Activated naive CD8-positive, alpha-beta T cell treated with anti-CD3 and anti-CD28 coated beads, Interleukin-2, amount 10 ng/mL, durations not matched to agents 7 days and 5 days (primary cell): Measurements from ENCODE around the gene CHDH. TPM values are rescaled to one million over a fixed set of nuclear protein-coding genes. Genes with fewer than 3 reads are reported as not detected.

Source experiments
- ATAC-seq: fragments of 150-1000 bp; cut with Tn5 transposase; one replicate; pipeline ENCODE4 v1.10.0; 2021; ENCODE audit warnings: low read depth, moderate library complexity
- POLR2A ChIA-PET: fragments of 350-600 bp; sonication (Branson Sonifier 250); formaldehyde crosslinking; loops from one replicate; lab custom pipeline; 2021; ENCODE audit warnings: antibody characterized with exemption; lab: Charles Lee
- DNase-seq: peaks from one replicate; pipeline ENCODE4 v3.0.0; 2021
- H3K27ac Mint-ChIP-seq: one replicate; pipeline ENCODE4 v1.8.0; 2022; ENCODE audit warnings: mild to moderate bottlenecking, mixed read lengths
- H3K27me3 Mint-ChIP-seq: one replicate; pipeline ENCODE4 v1.8.0; 2022; ENCODE audit warnings: mild to moderate bottlenecking, moderate library complexity, mixed read lengths
- H3K36me3 Mint-ChIP-seq: one replicate; pipeline ENCODE4 v1.8.0; 2021; ENCODE audit warnings: mild to moderate bottlenecking, mixed read lengths
- H3K4me1 Mint-ChIP-seq: one replicate; pipeline ENCODE4 v1.8.0; 2021; ENCODE audit warnings: mixed read lengths
- H3K4me3 Mint-ChIP-seq: one replicate; pipeline ENCODE4 v1.8.0; 2022; ENCODE audit warnings: mild to moderate bottlenecking, moderate library complexity, mixed read lengths
- H3K9me3 Mint-ChIP-seq: one replicate; pipeline ENCODE4 v1.8.0; 2021; ENCODE audit warnings: mixed read lengths
- total RNA-seq, 2 experiments: library from RNA; stranded (reverse); gene quantifications; one replicate each; pipeline ENCODE4 v1.2.3, GENCODE V29; 2021

Gene CHDH
- under 1 TPM; 0.11 to 0.17 TPM for total RNA-seq

DNA sequence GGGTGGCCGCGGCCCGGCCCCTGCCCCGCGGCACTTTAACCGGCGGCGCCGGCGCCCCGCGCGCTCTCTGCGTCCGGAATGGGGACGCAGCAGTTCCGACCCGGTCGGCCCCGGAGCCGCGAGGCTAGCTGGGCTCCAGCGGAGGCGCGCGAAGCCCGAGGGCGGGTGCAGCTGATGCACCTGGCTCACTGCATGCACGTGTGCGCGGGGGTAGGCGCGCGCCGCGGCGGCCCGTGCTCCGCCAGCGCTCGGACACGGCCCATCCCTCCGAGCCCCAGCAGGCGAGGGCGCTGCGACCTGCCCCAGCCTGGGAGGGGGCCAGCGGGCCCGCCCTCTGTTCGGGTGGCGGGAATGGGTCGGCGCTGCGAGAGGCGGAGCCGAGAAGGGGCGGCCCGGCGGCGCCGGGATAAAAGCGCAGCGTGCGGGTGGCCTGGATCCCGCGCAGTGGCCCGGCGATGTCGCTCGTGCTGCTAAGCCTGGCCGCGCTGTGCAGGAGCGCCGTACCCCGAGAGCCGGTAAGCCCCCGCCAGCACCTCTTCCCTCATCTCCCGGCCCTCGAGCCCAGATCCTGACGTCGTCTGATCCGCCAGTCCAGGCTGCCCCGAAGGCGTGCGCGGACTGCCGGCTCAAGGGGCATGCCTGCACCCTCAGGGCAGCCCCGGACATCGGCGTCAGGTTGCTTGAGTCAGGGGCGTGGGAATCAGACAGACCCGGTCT is at the start of gene CHDH, which contains the start of gene IL17RB:
CHDH (minus strand) TSS at position 286 of the 717 bp plus-strand sequence. CDS start 22,411 bp downstream, outside the sequence.
IL17RB (plus strand) TSS at position 435 of the 717 bp plus-strand sequence; CDS start at position 456, 21 bp downstream.
- peak; percentile 43 for DNase-seq
- Mint-ChIP-seq H3K27ac (no peak within 1 kb of the TSS), H3K27me3 (peaks cover 54% of the 10 kb centered on the region), H3K9me3 (no peaks in the 10 kb centered on the region), H3K4me3 (peak within 1 kb of the TSS; percentile 50), H3K36me3 (no peaks in the 10 kb centered on the region), H3K4me1 (no peaks in the 10 kb centered on the region)
- ATAC-seq, result peak; percentile 55
- POLR2A ChIA-PET, result no interaction called here

DNA sequence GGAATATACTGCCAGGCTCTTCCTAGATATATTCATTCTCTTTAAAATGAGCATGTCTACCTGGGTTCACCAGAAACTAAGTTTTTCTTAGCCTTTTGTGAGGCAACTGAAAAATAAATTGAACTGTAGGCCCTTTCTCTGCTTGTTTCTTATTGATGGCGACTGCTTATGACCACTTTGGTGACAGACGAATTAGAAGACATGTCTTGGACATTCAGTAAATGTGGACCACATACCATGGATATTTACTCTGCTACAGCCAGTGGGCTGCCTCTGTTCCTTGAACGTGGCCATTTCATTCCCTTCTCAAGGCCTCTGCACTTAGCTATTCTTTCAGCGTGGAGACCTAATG is 46.0 kb upstream of the CHDH start:
- H3K36me3 Mint-ChIP-seq, result peaks cover 13% of the 10 kb centered on the region
- POLR2A ChIA-PET, result interaction anchor here (0.9 to 3.2 kb wide), 3 partner anchors 8 to 544 kb away, joined by 3 to 29 read pairs (median 10); partner anchors contain the start of genes ACTR8 and DCP1A
- DNase-seq, result no peak
- H3K27me3 Mint-ChIP-seq, result peaks cover 22% of the 10 kb centered on the region
- H3K9me3 Mint-ChIP-seq, result peaks cover 5% of the 10 kb centered on the region
- H3K27ac Mint-ChIP-seq, result peak overlapping the region; percentile 99
- ATAC-seq, result no peak
- H3K4me1 Mint-ChIP-seq, result peaks cover 36% of the 10 kb centered on the region
- H3K4me3 Mint-ChIP-seq, result peak overlapping the region; percentile 95

DNA sequence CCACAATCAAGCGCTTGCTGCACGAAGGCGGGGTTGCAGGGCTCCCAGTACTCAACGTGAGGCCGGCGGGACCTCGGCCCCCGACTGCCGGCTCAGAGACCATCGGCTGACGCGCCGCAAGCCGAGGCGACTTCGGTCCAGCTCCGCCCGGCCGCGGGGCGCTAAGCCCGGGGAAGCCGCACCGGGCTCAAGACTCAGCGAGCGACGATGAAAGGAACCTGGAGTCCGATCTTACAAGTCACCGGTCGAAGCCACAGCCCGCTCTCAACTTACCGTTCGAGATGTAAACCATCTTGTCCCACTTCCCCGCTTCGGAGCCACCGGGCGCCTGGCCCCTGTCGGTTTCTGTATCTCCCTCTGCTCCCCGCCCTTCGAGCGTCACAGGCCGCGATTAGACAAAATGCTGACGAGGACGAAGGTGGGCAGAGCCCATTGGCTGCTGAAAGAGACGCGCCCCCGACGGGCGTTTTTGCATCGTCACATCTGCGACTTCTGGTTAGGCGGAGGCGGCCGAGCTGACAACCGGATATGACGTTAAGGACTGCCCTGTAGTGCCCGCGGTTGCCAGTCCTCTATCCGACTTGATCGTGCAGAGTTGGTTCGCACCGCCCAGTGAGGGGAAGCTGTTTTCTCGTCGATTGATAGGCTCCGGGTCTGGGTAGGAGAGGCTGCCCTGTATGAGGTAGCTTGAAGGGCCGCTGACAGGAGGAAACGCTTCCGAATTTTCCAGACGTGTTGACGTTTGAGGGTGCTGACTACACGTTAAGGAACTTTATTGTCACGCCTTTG is 45.5 kb upstream of the CHDH start, which contains the start of gene SELENOK:
SELENOK (minus strand) TSS at position 363 of the 789 bp plus-strand sequence.
- Mint-ChIP-seq H3K4me1 (peaks cover 39% of the 10 kb centered on the region), H3K36me3 (peaks cover 18% of the 10 kb centered on the region), H3K4me3 (peak within 1 kb of the TSS; percentile 95), H3K9me3 (peaks cover 5% of the 10 kb centered on the region), H3K27me3 (peaks cover 18% of the 10 kb centered on the region), H3K27ac (peak within 1 kb of the TSS; percentile 99)
- ATAC-seq (peak; percentile 97), DNase-seq (peak; percentile 92)
- POLR2A ChIA-PET, result interaction anchor here (0.9 to 3.2 kb wide), 3 partner anchors 9 to 544 kb away, joined by 3 to 29 read pairs (median 10); partner anchors contain the start of genes ACTR8 and DCP1A

DNA sequence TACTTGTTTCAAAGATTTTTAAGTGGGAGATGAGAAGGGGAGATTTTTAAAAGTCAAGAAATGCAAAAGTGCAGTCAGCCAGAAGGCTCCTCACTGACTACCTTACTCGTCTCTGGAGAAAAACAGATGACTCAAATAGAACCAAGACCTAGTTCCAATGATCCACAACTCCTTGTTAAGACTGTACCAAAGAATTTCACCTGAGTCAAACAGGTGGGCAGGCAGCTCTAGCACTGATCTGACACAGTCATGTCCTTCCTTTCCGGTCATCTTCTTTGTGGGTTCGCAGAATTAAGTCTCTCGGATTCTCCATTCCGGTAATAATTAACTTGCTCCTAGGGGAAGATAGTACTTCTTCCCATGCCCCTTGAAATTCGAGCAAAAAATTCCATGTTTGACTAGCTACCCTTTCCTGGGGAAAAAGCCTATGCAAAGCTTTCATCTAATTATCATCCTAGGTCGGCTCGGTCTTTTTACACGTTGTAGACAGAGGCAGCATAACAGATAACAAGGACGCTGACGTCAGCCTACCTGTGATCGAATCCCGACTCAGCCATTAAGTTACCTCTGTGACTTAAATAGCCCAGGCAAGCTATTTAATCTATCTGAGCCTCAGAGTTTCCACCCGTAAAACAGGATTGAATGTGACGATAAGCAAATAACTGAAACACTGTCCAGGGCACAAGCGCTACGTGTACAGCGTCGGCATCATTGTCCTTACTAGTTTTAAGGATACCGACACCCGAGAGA is 44.7 kb upstream of the CHDH start:
- Mint-ChIP-seq H3K27me3 (peaks cover 15% of the 10 kb centered on the region), H3K4me1 (peaks cover 39% of the 10 kb centered on the region), H3K36me3 (peaks cover 19% of the 10 kb centered on the region), H3K9me3 (peaks cover 5% of the 10 kb centered on the region), H3K4me3 (peak overlapping the region; percentile 95), H3K27ac (peak overlapping the region; percentile 99)
- ATAC-seq (peak; percentile 15), DNase-seq (no peak)
- POLR2A ChIA-PET, result interaction anchor here (1.4 to 3.2 kb wide), 2 partner anchors 9 to 543 kb away, joined by 10 to 29 read pairs; partner anchors contain the start of genes ACTR8 and DCP1A

DNA sequence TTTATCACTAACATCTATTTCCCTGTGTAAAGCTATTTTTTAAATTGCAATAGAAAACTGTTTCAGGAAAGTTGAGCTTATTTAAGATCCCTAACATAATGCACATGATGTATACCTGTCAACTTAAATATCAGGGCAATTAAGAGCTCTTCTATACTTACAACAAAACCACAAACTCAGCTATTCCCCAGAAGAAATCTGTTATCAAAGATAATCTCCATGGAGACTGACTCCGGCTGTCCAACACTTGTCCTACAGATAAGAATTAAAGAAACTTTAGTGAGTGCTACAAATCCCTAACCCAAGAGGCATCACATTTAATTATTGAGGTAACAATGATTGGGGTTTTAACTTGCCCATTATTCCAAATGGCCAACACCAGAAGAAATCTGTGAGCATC is 42.0 kb upstream of the CHDH start:
- Mint-ChIP-seq H3K9me3 (peaks cover 3% of the 10 kb centered on the region), H3K27me3 (peaks cover under 1% of the 10 kb centered on the region), H3K4me3 (no peak overlapping the region), H3K4me1 (peaks cover 38% of the 10 kb centered on the region), H3K36me3 (peaks cover 20% of the 10 kb centered on the region), H3K27ac (no peak overlapping the region)
- POLR2A ChIA-PET, result no interaction called here
- ATAC-seq (no peak), DNase-seq (no peak)

DNA sequence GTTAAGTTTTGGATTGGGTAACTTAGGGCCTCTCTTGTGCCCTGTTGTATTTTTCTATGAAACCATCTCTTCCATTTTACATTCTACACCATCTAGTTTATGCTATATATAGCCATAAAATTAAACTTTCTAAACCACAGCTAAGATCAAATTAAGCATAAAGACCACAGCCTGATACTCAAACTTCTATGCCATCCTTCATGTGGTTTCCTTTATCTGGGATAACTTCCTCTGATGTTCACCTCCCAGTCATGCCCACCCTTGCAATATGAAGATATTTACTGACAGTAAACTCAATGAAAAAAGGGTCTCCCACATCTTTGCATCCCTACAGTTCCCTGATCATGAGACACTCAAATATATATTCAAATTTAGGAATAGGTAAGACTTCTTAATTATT is 41.2 kb upstream of the CHDH start:
- no peak overlapping the region for H3K27ac Mint-ChIP-seq
- H3K27me3 Mint-ChIP-seq, result no peaks in the 10 kb centered on the region
- no peaks in the 10 kb centered on the region for H3K9me3 Mint-ChIP-seq
- H3K4me3 Mint-ChIP-seq, result peak overlapping the region; percentile 6
- POLR2A ChIA-PET, result no interaction called here
- H3K36me3 Mint-ChIP-seq, result peaks cover 20% of the 10 kb centered on the region
- DNase-seq, result no peak
- no peak for ATAC-seq
- H3K4me1 Mint-ChIP-seq, result peaks cover 38% of the 10 kb centered on the region

- peaks cover 22% of the 10 kb centered on the region for H3K36me3 Mint-ChIP-seq
- DNase-seq (no peak), ATAC-seq (no peak)
- H3K27me3 Mint-ChIP-seq, result no peaks in the 10 kb centered on the region
- H3K27ac Mint-ChIP-seq, result no peak overlapping the region
- peaks cover 35% of the 10 kb centered on the region for H3K4me1 Mint-ChIP-seq
- POLR2A ChIA-PET, result no interaction called here
- H3K4me3 Mint-ChIP-seq, result no peak overlapping the region
- H3K9me3 Mint-ChIP-seq, result no peaks in the 10 kb centered on the region
Measured at GRCh38 chr3:53885239-53885638, 39.0 kb upstream of the CHDH start.

DNA sequence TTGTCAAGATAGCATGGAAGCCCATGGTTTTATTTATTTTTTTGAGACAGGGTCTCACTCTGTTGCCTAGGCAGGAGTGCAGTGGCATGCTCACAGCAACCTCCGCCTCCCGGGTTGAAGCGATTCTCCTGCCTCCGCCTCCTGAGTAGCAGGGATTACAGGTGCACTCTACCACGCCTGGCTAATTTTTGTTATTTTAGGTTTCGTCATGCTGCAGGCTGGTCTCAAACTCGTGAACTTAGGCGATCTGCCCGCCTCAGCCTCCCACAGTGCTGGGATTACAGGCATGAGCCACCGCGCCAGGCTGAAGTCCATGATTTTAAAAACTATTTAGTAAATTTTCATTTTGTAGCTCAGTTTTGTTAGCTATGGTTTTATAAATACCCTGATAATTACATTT is 38.4 kb upstream of the CHDH start:
- no peak overlapping the region for H3K27ac Mint-ChIP-seq
- H3K4me1 Mint-ChIP-seq, result peaks cover 34% of the 10 kb centered on the region
- H3K36me3 Mint-ChIP-seq, result peaks cover 22% of the 10 kb centered on the region

GRCh38 chr3:53883008-53883407 is 36.8 kb upstream of the CHDH start:
- H3K9me3 Mint-ChIP-seq, result no peaks in the 10 kb centered on the region
- ATAC-seq (no peak), DNase-seq (no peak)
- peaks cover 28% of the 10 kb centered on the region for H3K4me1 Mint-ChIP-seq
- peak overlapping the region; percentile 100 for H3K27ac Mint-ChIP-seq
- POLR2A ChIA-PET, result interaction anchor here (3.6 kb wide), 1 partner anchor 8 kb away, joined by 29 read pairs; the partner anchor contains the start of gene SELENOK
- peak overlapping the region; percentile 100 for H3K4me3 Mint-ChIP-seq
- no peaks in the 10 kb centered on the region for H3K27me3 Mint-ChIP-seq
- H3K36me3 Mint-ChIP-seq, result peaks cover 21% of the 10 kb centered on the region

More for the DNA sequence above, 38.4 kb upstream of the CHDH start:
- DNase-seq, result no peak
- Mint-ChIP-seq H3K27me3 (no peaks in the 10 kb centered on the region), H3K9me3 (no peaks in the 10 kb centered on the region), H3K4me3 (no peak overlapping the region)
- POLR2A ChIA-PET, result no interaction called here
- ATAC-seq, result no peak

DNA sequence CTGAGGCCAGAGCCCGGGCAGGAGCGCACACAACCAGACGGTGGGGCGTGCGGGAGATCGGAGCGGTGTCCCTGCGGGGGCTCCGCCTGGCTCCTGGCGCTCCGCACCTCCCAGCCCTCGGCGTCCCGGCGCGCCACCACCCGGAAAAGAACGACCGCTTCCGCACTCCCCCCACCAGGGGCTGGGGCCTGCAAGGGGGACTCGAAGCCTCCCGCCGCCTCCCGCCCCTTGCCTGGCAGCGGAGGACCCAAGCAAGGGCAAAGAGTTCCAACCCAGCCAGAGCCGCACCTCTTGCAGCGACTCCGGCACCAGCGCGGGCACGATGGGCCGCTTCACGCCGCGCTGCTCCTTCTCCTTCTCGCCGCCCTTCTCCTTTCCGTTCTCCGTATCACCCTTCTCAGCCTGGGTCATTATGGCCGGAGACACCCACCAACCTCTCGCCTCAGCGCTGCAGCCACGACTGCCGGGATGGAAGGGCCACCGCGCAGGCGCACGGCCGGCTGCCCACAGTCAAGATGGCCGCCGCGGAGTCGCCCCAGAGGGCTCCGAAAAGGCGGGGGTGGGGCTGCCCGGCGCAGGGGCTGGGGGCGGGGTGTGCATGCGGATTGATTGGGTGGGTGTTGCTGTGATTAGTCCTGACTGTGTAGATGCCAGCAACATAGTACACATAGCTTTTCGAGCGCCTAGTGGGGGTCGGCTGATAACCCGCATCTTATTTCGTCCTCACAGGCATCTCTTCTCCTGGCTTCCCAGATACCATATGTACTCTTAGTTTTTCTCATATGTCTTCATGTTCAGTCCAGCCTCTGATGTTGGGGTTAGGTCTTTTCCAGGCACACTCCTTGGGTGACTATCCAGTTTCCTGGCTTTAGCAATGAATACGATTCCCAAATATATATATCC is 35.7 kb upstream of the CHDH start, which contains the start of gene ACTR8:
ACTR8 (minus strand) TSS at position 462 of the 903 bp plus-strand sequence; CDS start at position 411, 51 bp downstream.
- Mint-ChIP-seq H3K4me3 (peak within 1 kb of the TSS; percentile 100), H3K36me3 (peaks cover 28% of the 10 kb centered on the region), H3K4me1 (peaks cover 22% of the 10 kb centered on the region), H3K27me3 (no peaks in the 10 kb centered on the region), H3K27ac (peak within 1 kb of the TSS; percentile 100), H3K9me3 (no peaks in the 10 kb centered on the region)
- peak; percentile 95 for ATAC-seq
- POLR2A ChIA-PET, result interaction anchor here (1.7 to 3.6 kb wide), 2 partner anchors 9 to 534 kb away, joined by 5 to 29 read pairs; partner anchors contain the start of genes DCP1A and SELENOK
- peak; percentile 91 for DNase-seq

GRCh38 chr3:53880396-53881345 is 34.5 kb upstream of the CHDH start:
- H3K36me3 Mint-ChIP-seq, result peaks cover 30% of the 10 kb centered on the region
- DNase-seq, result no peak
- no peaks in the 10 kb centered on the region for H3K27me3 Mint-ChIP-seq
- peak overlapping the region; percentile 100 for H3K27ac Mint-ChIP-seq
- H3K9me3 Mint-ChIP-seq, result no peaks in the 10 kb centered on the region
- POLR2A ChIA-PET, result interaction anchor here (1.7 to 3.6 kb wide), 2 partner anchors 11 to 533 kb away, joined by 5 to 29 read pairs; partner anchors contain the start of genes DCP1A and SELENOK
- H3K4me1 Mint-ChIP-seq, result peaks cover 22% of the 10 kb centered on the region
- ATAC-seq, result no peak
- peak overlapping the region; percentile 100 for H3K4me3 Mint-ChIP-seq
